ENCODE measurements around the gene GALR3. TPM values are rescaled to one million over a fixed set of nuclear protein-coding genes. Genes with fewer than 3 reads are reported as not detected.

Gene GALR3
- total RNA-seq, 1 donor, result under 0.01 TPM

DNA sequence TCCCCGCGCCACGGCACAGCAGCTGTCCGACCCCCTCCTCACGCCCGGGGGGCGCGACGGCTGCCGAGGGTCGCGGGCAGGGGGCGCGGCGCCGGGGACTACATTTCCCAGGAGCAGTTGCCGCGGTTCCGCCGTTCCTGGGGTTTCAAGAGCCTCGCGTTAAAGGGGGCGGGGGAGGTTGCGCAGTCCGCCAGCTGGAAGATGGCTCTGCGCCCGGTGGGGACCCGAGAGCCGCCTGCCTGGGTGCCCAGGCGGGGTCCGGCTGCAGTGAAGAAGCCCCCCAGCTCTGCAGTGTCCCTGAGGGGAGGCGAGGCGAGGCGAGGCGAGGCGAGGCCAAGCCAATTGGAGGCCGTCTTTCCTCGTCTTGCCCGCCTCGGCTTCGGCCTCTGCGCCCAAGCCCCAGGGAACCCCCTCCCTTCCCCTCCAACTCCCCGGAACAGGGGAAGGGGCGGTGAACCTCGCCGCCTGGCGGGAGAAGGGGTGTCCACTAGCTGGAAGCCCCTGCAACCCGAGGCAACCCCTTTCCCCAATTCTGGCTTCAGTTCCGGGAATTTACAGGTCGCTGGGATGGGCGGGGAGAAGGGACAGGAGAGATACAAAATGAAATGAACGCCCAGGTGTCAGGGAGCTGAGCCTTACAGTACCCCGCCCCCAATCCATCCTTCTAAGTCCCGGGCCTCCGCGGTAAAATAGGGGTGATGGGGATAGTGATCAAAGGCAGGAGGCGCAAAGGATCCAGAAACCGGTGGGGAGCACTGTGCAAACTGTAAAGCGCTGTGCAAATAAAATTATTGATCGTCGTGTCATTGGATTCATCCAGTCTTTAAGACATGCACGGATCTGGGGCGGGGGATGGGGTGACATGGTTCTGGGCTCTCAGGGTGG is 20.6 kb upstream of the GALR3 start:
- DNase-seq (ENCODE audit: low read depth in 2 of 3, low spot score in 2 of 3), result peak in 2 of 3 donors; percentile 55 to 62

DNA sequence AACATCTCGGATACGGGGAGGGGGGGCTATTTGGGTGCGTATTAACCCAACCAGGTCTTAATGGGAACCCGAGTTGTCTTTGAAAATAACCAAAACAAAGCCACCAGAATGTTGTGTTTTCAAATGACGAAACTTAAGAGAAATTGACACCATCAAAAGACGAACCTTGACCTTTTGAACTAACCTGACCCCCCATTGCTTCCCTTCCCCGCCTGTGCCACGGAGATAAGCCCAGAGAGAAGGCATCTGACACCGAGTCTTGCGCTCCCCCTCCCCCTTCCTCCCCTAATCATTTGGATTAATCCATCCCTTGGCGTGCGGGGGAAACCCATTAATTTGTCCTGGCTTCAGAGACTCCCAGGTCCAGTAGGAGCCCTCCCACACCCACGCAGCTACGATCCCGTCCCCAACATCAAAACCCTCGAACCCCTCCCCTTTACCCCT is 20.0 kb upstream of the GALR3 start:
- DNase-seq (ENCODE audit: low read depth in 2 of 3, low spot score in 2 of 3), result peak in 2 of 3 donors; percentile 50 to 63

DNA sequence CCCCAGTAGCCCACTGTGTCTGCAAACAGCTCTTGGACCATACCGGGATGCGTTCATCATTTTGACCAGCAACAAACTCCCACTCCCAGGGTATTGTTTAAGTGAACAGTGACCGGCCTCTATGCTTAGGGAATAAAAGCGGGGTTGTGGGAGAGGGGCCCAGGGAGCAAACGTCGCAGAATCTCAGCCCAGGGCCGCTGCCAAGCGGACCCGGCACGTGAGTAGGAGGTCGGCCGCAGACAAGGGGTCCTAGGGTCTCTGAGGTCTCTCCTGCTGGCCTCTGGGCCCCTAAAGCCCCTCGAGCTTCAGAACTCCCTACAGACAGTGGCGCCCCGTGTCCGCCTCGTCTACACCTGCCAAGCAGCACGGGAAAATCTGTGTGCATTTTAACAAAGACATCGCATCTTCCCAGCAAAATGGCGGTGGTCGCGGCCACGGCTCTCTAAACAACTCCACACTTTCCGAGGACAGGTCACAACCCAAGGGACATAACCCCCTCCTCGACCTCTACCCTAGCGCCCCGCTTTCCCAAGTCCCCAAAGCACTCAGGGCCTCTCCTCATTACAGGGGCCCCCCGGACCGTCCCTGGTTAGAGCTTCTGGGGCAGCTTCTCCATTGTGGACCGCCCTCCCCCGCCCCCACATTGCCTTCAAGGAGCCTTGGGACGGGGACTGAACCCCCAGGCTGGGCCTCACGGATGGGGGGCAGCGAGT is 19.4 kb upstream of the GALR3 start:
- DNase-seq (ENCODE audit: low read depth in 2 of 3, low spot score in 2 of 3), result no peak

DNA sequence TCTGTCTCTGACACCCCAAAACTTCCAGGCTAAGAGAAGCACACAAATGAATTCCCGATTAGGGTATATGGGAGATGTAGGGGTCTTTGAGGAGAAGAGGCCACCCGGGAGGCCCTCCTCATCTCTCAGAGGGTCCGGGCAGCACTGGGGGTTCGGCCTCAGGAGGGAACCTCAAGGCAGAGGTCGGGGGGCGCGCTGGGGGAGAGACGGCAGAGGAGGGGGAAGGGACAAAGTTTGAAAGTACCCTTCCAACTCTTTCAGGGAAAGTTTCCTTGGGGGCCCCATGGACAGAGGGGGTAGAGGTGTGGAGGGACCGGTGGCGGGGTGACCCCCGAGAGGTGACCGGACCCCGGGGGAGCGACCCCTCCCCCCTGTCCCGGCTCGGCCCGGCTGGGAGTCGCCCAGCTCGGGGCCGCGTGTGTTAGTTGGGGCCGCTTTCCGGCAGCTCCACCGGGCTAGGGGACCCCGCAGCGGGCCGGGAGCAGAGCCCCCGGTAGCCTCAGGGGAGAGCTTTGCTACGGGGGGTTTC is 18.8 kb upstream of the GALR3 start:
- no peak for DNase-seq (ENCODE audit: low read depth in 2 of 3, low spot score in 2 of 3)

DNA sequence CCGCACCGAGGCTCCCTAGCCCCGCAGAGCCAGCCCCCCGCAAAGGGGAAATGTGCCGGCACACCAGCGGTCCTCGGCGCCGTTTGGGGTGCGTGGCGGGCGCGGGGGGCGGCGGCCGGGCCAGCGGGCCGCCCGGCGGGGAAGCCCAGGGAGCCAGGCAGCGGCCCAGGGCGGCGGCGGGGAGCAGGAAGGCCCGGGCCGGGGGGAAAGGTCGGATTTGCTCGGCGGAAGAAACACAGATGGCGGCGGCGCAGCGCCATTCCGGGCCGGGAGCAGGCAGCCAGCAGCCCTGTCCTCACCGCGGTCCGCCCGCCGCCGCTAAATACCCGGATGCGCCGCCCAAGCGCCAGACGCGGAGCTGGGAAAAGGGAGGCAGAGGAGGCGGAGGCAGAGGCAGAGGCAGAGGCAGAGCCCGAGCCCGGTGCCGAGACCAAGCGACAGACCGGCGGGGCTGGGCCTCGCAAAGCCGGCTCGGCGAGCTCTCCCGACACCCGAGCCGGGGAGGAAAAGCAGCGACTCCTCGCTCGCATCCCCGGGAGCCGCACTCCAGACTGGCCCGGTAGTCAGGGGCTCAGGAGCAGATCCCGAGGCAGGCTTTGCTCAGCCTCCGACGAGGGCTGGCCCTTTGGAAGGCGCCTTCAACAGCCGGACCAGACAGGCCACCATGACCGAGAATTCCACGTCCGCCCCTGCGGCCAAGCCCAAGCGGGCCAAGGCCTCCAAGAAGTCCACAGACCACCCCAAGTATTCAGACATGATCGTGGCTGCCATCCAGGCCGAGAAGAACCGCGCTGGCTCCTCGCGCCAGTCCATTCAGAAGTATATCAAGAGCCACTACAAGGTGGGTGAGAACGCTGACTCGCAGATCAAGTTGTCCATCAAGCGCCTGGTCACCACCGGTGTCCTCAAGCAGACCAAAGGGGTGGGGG is 18.0 kb upstream of the GALR3 start:
- peak in 2 of 3 donors; percentile 74 to 84 for DNase-seq (ENCODE audit: low read depth in 2 of 3, low spot score in 2 of 3)

DNA sequence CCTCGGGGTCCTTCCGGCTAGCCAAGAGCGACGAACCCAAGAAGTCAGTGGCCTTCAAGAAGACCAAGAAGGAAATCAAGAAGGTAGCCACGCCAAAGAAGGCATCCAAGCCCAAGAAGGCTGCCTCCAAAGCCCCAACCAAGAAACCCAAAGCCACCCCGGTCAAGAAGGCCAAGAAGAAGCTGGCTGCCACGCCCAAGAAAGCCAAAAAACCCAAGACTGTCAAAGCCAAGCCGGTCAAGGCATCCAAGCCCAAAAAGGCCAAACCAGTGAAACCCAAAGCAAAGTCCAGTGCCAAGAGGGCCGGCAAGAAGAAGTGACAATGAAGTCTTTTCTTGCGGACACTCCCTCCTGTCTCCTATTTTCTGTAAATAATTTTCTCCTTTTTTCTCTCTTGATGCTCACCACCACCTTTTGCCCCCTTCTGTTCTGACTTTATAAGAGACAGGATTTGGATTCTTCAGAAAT is 17.3 kb upstream of the GALR3 start:
- no peak for DNase-seq (ENCODE audit: low read depth in 2 of 3, low spot score in 2 of 3)

DNA sequence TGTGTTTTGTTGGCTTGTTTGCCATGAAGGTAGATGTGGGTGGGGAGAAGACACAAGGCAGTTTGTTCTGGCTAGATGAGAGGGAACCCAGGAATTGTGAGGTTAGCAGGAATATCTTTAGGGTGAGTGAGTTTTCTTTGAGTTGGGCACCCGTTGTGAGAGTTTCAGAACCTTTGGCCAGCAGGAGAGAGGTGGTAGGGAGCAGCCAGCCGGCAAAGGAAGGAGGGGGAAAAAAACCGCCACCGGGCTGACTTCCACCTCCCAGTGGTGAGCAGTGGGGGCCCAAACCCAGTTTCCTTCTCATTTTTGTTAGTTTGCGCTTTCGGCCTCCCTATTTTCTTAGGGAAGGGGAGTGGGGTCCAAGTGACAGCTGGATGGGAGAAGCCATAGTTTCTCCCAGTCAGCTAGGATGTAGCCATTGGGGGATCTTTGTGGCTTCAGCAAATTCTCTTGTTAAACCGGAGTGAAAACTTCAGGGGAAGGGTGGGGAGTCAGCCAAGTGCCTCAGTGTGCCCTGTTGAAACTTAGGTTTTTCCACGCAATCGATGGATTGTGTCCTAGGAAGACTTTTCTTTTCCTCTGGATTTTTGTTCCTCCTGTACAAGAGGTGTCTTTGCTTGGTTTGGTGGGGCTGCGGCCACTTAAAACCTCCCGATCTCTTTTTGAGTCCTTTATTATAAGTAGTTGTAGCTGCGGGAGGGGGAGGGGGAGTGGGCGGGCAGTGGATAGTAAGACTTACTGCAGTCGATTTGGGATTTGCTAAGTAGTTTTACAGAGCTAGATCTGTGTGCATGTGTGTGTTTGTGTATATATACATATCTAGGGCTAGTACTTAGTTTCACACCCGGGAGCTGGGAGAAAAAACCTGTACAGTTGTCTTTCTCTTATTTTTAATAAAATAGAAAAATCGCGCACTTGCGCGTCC is 16.5 kb upstream of the GALR3 start:
- DNase-seq (ENCODE audit: low read depth in 2 of 3, low spot score in 2 of 3), result peak in 2 of 3 donors; percentile 35 to 67

DNA sequence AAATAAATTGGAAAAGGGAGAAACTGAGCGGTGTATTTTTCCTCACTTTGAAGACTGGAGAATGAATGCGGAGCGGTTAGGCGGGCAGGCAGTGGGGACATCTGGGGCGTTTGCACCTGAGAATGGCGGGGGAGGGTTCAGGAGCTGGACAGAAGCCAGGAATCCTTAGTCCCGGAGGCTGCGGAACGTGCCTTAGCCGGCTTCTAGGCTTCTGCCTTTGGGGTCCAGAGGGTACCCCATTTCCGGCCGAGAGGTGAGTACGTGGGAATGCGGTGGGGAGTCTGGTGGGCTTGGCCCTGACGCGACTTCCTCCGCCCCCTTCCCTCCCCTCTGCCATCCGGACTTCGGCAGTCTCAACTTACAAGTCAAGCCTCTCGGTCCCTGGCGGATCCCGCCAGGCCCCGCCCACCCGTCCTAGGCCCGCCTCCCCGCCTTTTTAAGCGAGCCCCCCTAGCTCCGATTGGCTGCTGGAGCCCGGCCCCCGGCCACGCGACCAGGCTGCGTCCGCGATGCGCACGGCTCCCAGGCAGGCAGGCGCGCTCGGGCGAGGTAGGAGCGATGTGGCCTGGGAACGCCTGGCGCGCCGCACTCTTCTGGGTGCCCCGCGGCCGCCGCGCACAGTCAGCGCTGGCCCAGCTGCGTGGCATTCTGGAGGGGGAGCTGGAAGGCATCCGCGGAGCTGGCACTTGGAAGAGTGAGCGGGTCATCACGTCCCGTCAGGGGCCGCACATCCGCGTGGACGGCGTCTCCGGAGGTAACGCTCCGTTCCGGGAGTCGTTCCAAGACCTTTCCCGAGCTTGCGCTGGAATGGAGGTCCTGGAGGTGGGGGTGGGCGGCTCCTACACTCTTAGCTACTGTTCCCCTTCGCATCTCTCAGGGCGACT is 15.5 kb upstream of the GALR3 start, which contains the start of gene GCAT:
GCAT (plus strand) TSS at position 525 of the 884 bp plus-strand sequence; CDS start at position 559, 34 bp downstream.
- peak; percentile 58 to 96 (median 93) for DNase-seq (ENCODE audit: low read depth in 2 of 3, low spot score in 2 of 3)

DNA sequence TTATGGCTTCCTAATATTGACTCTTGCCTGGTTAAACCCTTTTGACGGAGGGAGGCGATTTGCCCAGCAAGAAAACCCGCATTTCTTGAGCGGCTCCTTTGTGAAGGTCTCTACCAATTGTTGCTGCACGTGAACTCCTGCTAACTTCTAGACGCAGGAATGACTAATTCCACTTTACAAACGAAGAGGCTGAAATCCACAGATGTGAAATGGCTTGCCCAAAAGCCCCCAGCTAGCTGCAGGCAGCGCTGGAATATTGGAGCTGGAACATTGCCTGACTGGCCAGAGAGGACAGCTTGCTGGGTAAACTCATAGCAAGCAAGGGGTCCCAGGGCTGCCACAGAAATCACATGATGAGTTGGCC is 14.9 kb upstream of the GALR3 start:
- DNase-seq (ENCODE audit: low read depth in 2 of 3, low spot score in 2 of 3), result no peak

DNA sequence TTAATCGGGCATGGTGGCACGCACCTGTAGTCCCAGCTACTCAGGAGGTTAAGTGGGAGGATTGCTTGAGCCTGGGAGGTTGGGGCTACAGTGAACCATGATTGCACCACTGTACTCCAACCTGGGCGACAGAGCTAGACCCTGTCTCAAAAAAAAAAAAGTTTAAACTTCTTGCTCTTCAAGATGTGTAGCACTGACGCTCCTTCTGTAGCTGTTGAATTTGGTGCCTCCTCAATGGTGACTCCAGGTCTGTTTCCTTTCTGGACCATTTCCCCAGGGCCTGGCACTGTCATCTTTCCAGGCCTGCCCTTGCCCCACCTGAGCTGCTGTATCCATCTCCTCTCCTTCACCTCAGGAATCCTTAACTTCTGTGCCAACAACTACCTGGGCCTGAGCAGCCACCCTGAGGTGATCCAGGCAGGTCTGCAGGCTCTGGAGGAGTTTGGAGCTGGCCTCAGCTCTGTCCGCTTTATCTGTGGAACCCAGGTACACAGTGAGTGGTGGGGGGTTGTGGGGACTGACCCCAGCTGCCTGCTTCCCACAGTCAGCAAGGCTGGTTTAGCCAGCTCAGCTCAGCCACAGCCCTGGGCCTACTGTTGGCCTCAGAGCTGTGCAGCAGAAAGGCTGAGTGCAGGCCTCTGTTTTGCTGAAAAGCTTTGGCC is 13.4 kb upstream of the GALR3 start:
- DNase-seq (ENCODE audit: low read depth in 2 of 3, low spot score in 2 of 3), result no peak

DNA sequence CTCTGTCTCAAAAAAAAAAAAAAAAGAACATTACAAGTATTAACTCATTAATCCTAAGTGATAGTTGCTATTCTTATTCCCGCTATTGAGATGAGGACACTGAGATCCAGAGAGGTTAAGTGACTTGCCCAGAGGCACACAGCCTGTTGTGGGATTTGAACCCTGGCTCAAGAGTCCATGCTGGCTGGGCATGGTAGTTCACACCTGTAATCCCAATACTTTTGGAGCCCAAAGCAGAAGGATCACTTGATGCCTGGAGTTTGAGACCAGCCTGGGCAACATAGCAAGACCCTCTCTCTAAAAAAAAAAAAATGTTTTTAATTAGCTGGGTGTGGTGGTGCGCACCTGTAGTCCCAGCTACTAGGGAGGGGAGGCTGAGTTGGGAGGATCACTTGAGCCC is 11.3 kb upstream of the GALR3 start:
- DNase-seq (ENCODE audit: low read depth in 2 of 3, low spot score in 2 of 3), result no peak

DNA sequence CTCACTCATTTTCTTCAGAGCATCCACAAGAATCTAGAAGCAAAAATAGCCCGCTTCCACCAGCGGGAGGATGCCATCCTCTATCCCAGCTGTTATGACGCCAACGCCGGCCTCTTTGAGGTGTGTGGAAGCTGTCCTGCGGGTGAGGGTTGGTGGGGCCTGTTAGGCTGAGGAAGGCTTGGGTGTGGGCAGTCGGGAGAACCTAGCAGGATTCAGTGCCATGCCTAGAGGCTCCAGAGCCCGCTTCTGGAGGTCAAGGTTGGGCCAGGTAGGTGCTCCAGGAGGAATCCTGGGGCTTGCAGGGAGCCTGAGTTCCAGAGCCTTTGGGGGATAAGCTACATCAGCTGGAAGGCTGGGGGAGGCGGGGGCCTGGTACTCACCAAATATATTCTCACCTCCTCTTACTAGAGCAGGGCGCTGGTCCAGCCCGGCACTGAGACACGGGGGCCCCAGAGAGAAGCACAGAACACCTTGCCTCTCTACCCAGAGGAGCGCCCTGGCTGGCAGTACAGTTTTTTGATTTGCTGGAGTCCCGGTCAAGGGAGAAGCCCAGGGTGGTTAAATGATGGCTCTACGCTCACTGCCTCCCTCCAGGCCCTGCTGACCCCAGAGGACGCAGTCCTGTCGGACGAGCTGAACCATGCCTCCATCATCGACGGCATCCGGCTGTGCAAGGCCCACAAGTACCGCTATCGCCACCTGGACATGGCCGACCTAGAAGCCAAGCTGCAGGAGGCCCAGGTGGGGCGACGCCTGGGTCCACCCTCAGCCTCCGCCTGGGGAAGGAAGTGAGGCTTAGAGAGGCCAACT is 10.1 kb upstream of the GALR3 start:
- no peak for DNase-seq (ENCODE audit: low read depth in 2 of 3, low spot score in 2 of 3)

DNA sequence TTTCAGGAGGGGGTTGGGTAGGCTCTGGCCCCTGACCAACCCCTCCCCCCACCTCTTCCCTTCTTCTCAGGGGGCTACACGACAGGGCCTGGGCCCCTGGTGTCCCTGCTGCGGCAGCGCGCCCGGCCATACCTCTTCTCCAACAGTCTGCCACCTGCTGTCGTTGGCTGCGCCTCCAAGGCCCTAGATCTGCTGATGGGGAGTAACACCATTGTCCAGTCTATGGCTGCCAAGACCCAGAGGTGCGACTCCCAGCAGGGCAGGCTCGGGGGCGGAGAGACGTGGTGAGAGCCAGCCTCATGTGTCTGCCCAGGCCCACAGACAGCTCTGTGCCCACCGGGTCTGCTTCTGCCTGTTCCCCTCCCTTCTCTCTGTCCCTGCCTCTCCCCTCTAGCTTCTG is 7.6 kb upstream of the GALR3 start:
- no peak for DNase-seq (ENCODE audit: low read depth in 2 of 3, low spot score in 2 of 3)

DNA sequence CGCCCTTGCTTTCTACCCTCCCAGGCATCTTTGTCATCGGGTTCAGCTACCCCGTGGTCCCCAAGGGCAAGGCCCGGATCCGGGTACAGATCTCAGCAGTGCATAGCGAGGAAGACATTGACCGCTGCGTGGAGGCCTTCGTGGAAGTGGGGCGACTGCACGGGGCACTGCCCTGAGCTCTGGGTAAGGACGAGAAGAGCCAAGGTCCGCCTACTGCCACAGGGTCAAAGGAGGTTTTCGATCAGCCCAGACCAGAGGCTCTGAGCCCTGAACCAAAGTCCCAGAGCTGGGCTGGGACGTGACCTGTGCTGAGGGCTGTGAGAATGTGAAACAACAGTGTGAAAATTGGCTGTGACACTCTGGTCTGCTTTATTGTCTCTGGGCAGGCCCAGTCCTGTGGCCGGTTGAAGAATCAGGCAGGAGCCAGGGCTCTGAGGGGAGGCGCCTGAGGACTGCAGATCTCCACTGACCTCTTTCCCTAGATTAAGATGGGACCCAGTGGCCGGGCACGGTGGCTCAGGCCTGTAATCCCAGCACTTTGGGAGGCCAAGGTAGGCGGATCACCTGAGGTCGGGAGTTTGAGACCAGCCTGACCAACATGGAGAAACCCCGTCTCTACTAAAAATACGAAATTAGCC is 6.5 kb upstream of the GALR3 start:
- DNase-seq (ENCODE audit: low read depth in 2 of 3, low spot score in 2 of 3), result no peak

DNA sequence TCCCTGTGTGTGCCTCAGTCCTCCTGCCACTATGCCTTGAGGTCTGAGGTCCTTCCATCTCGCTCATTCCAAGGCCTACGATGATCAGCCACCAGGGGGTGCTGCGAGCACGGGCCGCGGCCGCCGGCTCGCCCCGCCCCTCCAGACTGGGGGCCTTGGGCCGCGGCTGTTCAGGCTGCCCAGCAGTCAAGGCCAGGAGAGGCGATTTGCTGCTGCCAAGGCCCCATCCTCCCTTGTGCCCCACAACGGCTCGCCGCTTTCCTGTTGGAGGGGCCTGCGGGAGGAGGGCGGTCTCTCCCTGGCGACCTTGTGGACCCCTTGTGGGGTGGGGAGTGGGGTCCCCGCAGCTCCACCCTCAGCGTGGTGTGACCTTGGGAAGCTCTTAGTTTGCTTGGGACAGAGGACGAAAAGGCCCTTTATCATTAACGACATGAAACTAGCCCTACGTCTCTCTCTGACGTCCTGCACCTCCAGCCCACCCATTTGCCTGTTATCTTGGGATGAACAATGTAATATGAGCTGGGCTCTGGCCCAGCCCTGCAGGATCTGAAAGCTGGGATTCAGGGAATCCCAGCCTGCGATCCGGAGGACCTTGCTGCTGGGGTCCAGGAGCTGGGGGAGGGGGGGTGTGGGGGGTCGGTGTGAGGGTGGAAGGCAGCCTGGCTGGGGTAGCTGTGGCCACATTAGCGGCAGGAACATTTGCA is 5.3 kb upstream of the GALR3 start:
- DNase-seq (ENCODE audit: low read depth in 2 of 3, low spot score in 2 of 3), result peak; percentile 55 to 72 (median 68)

Data from hematopoietic multipotent progenitor cell (in vitro differentiated cells).